HepG2 (cell line): ENCODE measurements around the gene CHCHD3. TPM values are rescaled to one million over a fixed set of nuclear protein-coding genes. Genes with fewer than 3 reads are reported as not detected.

ENCODE experiments used
- ATAC-seq: fragments of 200-7000 bp; cut with Tn5 transposase; 3 replicates; pipeline ENCODE4 v1.9.1; 2020; ENCODE audit warnings: mild to moderate bottlenecking, moderate library complexity
- BruUV-seq: library from RNA; stranded (reverse); fragments of 400-500 nt; replicated peaks from 2 replicates; lab custom pipeline; 2021; lab: Mats Ljungman, UMichigan
- CTCF ChIA-PET: fragments of 300-600 bp; formaldehyde crosslinking; extraction: SDS; loops from one replicate; lab custom pipeline; 2021; ENCODE audit warnings: low total read pairs, inconsistent platforms, low intra/inter-chr PET ratio; lab: Yijun Ruan, JAX
- POLR2A ChIA-PET: fragments of 350-600 bp; sonication (Branson Sonifier 250); formaldehyde crosslinking; loops from one replicate; lab custom pipeline; 2020; ENCODE audit warnings: antibody characterized with exemption, inconsistent platforms; lab: Yijun Ruan, JAX
- DNase-seq: peaks from one replicate; pipeline ENCODE4 v3.0.0-alpha.2; 2015; ENCODE audit warnings: low spot score
- FAIRE-seq: peaks from 3 replicates; lab custom pipeline; 2011; peaks lifted over from hg19 to GRCh38; lab: Jason Lieb, UNC
- H2AFZ ChIP-seq: one replicate; pipeline ENCODE4 v1.6.1; 2011; ENCODE audit warnings: low read length, inconsistent platforms
- H3K27ac ChIP-seq: fragments of 300-600 bp; 3 replicates; pipeline ENCODE4 v1.8.0; 2011; ENCODE audit warnings: mixed run types, mild to moderate bottlenecking, mixed read lengths, low read length, inconsistent platforms; ENCODE audit not compliant: insufficient read depth; ENCODE audit errors: extremely low read length
- H3K27me3 ChIP-seq, 2 experiments: fragments of 200-600 bp in 1 of 2; 2 replicates in 1 of 2; 3 replicates in 1 of 2; pipeline versions ENCODE4 v1.6.0 to v1.8.0; 2011; ENCODE audit warnings: low read length in 2 of 2, mild to moderate bottlenecking in 2 of 2, moderate library complexity in 2 of 2, inconsistent platforms in 1 of 2; ENCODE audit not compliant: insufficient read depth in 2 of 2, control insufficient read depth in 1 of 2
- H3K36me3 ChIP-seq, 2 experiments: fragments of 200-600 bp in 1 of 2; replicated peaks in 1 of 2; 2 replicates in 1 of 2; 3 replicates in 1 of 2; pipeline versions ENCODE4 v1.5.1 to v1.8.0; 2011; ENCODE audit warnings: low read length in 2 of 2, inconsistent platforms in 1 of 2; ENCODE audit not compliant: insufficient read depth in 2 of 2, control insufficient read depth in 1 of 2
- H3K4me1 ChIP-seq: 2 replicates; pipeline ENCODE4 v1.5.1; 2012; ENCODE audit warnings: low read length, inconsistent platforms; ENCODE audit not compliant: insufficient read depth
- H3K4me2 ChIP-seq: 2 replicates; pipeline ENCODE4 v1.6.0; 2011; ENCODE audit warnings: low read depth, low read length, inconsistent platforms
- H3K4me3 ChIP-seq, 3 experiments: fragments of 200-600 bp in 1 of 3; sonication (generic), shearing (Covaris generic) in 1 of 3; replicated peaks in 1 of 3; 2 replicates each; pipeline ENCODE4 v1.5.1; 2011 to 2016; ENCODE audit warnings: low read length in 3 of 3, inconsistent platforms in 2 of 3, low read depth in 2 of 3, mild to moderate bottlenecking in 2 of 3, control low read depth in 1 of 3, mixed read lengths in 1 of 3; ENCODE audit not compliant: insufficient read depth in 1 of 3
- H3K79me2 ChIP-seq: one replicate; pipeline ENCODE4 v1.6.1; 2011; ENCODE audit warnings: low read length, inconsistent platforms; ENCODE audit not compliant: insufficient read depth
- H3K9ac ChIP-seq: 2 replicates; pipeline ENCODE4 v1.6.0; 2011; ENCODE audit warnings: mild to moderate bottlenecking, low read depth, low read length, inconsistent platforms; ENCODE audit not compliant: insufficient read depth
- H3K9me3 ChIP-seq: 2 replicates; pipeline ENCODE4 v1.5.1; 2012; ENCODE audit warnings: mild to moderate bottlenecking, low read length
- H4K20me1 ChIP-seq: 2 replicates; pipeline ENCODE4 v1.6.0; 2011; ENCODE audit warnings: inconsistent platforms, mild to moderate bottlenecking, low read length, moderate library complexity; ENCODE audit not compliant: insufficient read depth
- FLYWCH1 ChIP-seq: sonication (generic); formaldehyde crosslinking; IDR thresholded peaks from 2 replicates; pipeline ENCODE4 v1.8.1; 2023; ENCODE audit warnings: mild to moderate bottlenecking, missing genetic modification reagents
- U2AF1 ChIP-seq: fragments of 200-400 bp; formaldehyde crosslinking; optimal IDR thresholded peaks from 2 replicates; pipeline ENCODE3; 2017; ENCODE audit warnings: mild to moderate bottlenecking, low read depth, low read length
- ZNF234 ChIP-seq: sonication (generic); formaldehyde crosslinking; conservative IDR thresholded peaks from 2 replicates; pipeline ENCODE4 v1.5.1; 2020; ENCODE audit warnings: mild to moderate bottlenecking, missing genetic modification reagents
- ZNF792 ChIP-seq: IDR thresholded peaks from 2 replicates; pipeline ENCODE4 v1.6.1; 2016
- whole genome bisulfite sequencing: methylation state at CpG from one replicate; pipeline ENCODE4 v1.1.6; 2017; ENCODE audit warnings: low lambda C conversion rate; 5-methylcytosine and 5-hydroxymethylcytosine counted together
- in situ Hi-C: cut with HindIII; loops from 2 replicates; pipeline ENCODE4 v1.10.0; 2017; ENCODE audit warnings: low pct_unique_long_range_greater_than_20kb; ENCODE audit not compliant: extremely low pct_ligation_motif_present
- intact Hi-C: fragments of 100-400 bp; cut with micrococcal nuclease; formaldehyde crosslinking; loops from one replicate; pipeline ENCODE4 v1.10.0; 2022; ENCODE audit not compliant: unreplicated experiment
- polyA plus RNA-seq, 8 experiments: library from polyadenylated mRNA; depleted of rRNA in 3 of 8; stranded (reverse) in 7 of 8; unstranded in 1 of 8; fragments of >200 nt; fragmentation: Illumina TruSeq in 4 of 8; extraction: Trizol in 4 of 8; gene quantifications; 2 replicates each; pipeline versions ENCODE4 v1.2.1 to v1.2.3, GENCODE V29; 2011 to 2016; ENCODE audit warnings: low read depth in 4 of 8, missing spikeins in 1 of 8, mixed read lengths in 1 of 8; ENCODE audit not compliant: insufficient read depth in 1 of 8
- total RNA-seq, 5 experiments: library from RNA; depleted of rRNA; stranded (reverse); fragments of >200 nt; fragmentation: Illumina TruSeq; extraction: Trizol; gene quantifications; 2 replicates each; pipeline ENCODE4 v1.2.3, GENCODE V29; 2016; ENCODE audit warnings: low read depth in 1 of 5
- TF ChIP-seq, protein P1 (sequence below): IDR thresholded peaks from 2 replicates; pipeline ENCODE4 v1.6.1; 2016; ENCODE audit warnings: mild to moderate bottlenecking, missing biosample characterization, missing genetic modification reagents
- TF ChIP-seq, protein P2 (sequence below): sonication (generic); formaldehyde crosslinking; IDR thresholded peaks from 2 replicates; pipeline ENCODE4 v1.4.0; 2020; ENCODE audit warnings: missing genetic modification reagents
- TF ChIP-seq, protein P3 (sequence below): IDR thresholded peaks from 2 replicates; pipeline ENCODE4 v1.6.1; 2012; ENCODE audit warnings: low read length, improper control_type of control experiment
- TF ChIP-seq, protein P4 (sequence below): sonication (generic); formaldehyde crosslinking; IDR thresholded peaks from 2 replicates; pipeline ENCODE4 v1.8.1; 2023; ENCODE audit warnings: missing genetic modification reagents, inconsistent platforms, borderline replicate concordance
- TF ChIP-seq, protein P5 (sequence below): IDR thresholded peaks from 2 replicates; pipeline ENCODE4 v1.6.1; 2016

Gene CHCHD3
- total and polyA plus RNA-seq, 2 of the 13 experiments (the other 11 are each of a cell fraction or from before 2014, with no cell fraction given): 32.7 to 86.8 TPM

DNA sequence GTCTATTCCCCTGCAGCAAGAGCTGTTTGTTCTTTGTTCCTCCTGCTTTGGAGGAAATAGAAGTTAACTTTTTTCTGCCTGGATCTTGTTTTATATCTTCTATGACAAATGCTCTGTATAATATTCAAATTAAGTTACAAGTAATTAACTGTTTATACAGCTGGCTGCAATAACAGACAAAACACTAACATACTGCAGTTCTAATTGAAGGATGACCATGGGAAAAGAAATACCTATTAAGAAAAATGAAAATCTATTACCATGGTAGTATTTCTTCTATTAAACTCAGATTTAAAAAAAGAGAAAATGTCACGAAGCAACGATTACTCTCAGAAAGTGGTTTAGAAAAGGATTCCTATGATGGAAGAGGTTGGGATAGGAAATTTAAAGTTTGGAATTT lies 291.8 kb downstream of the CHCHD3 start:
- Histone ChIP-seq H3K4me2 (no peak overlapping the region), H3K4me1 (no peaks in the 10 kb centered on the region), H3K9me3 (no peaks in the 10 kb centered on the region), H3K9ac (no peak overlapping the region), H3K27ac (no peak overlapping the region), H3K4me3 (no peak overlapping the region), H2AFZ (no peak overlapping the region), H3K36me3 (peaks cover 0 to 19% of the 10 kb centered on the region in 2 experiments; a peak in 4 of 5 replicates), H3K27me3 (no peaks in the 10 kb centered on the region), H3K79me2 (no peaks in the 10 kb centered on the region), H4K20me1 (no peaks in the 10 kb centered on the region)
- WGBS: 100% methylated on average over 2 of the region's 2 CpGs
- BruUV-seq: no TSS peak
- intact Hi-C loops: no loop called here
- FAIRE-seq: no peak
- ChIA-PET CTCF (no interaction called here), POLR2A (no interaction called here)
- no peak for DNase-seq
- in situ Hi-C loops: no loop called here
- ATAC-seq: no peak
- TF ChIP-seq, protein P1, sequence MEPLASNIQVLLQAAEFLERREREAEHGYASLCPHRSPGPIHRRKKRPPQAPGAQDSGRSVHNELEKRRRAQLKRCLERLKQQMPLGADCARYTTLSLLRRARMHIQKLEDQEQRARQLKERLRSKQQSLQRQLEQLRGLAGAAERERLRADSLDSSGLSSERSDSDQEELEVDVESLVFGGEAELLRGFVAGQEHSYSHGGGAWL (CRISPR knock-in tag): no peak
- TF ChIP-seq, protein P2, sequence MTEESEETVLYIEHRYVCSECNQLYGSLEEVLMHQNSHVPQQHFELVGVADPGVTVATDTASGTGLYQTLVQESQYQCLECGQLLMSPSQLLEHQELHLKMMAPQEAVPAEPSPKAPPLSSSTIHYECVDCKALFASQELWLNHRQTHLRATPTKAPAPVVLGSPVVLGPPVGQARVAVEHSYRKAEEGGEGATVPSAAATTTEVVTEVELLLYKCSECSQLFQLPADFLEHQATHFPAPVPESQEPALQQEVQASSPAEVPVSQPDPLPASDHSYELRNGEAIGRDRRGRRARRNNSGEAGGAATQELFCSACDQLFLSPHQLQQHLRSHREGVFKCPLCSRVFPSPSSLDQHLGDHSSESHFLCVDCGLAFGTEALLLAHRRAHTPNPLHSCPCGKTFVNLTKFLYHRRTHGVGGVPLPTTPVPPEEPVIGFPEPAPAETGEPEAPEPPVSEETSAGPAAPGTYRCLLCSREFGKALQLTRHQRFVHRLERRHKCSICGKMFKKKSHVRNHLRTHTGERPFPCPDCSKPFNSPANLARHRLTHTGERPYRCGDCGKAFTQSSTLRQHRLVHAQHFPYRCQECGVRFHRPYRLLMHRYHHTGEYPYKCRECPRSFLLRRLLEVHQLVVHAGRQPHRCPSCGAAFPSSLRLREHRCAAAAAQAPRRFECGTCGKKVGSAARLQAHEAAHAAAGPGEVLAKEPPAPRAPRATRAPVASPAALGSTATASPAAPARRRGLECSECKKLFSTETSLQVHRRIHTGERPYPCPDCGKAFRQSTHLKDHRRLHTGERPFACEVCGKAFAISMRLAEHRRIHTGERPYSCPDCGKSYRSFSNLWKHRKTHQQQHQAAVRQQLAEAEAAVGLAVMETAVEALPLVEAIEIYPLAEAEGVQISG (CRISPR knock-in tag): no peak
- TF ChIP-seq, protein P3, sequence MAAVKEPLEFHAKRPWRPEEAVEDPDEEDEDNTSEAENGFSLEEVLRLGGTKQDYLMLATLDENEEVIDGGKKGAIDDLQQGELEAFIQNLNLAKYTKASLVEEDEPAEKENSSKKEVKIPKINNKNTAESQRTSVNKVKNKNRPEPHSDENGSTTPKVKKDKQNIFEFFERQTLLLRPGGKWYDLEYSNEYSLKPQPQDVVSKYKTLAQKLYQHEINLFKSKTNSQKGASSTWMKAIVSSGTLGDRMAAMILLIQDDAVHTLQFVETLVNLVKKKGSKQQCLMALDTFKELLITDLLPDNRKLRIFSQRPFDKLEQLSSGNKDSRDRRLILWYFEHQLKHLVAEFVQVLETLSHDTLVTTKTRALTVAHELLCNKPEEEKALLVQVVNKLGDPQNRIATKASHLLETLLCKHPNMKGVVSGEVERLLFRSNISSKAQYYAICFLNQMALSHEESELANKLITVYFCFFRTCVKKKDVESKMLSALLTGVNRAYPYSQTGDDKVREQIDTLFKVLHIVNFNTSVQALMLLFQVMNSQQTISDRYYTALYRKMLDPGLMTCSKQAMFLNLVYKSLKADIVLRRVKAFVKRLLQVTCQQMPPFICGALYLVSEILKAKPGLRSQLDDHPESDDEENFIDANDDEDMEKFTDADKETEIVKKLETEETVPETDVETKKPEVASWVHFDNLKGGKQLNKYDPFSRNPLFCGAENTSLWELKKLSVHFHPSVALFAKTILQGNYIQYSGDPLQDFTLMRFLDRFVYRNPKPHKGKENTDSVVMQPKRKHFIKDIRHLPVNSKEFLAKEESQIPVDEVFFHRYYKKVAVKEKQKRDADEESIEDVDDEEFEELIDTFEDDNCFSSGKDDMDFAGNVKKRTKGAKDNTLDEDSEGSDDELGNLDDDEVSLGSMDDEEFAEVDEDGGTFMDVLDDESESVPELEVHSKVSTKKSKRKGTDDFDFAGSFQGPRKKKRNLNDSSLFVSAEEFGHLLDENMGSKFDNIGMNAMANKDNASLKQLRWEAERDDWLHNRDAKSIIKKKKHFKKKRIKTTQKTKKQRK: no peak
- no peak for TF ChIP-seq FLYWCH1
- TF ChIP-seq, protein P4, sequence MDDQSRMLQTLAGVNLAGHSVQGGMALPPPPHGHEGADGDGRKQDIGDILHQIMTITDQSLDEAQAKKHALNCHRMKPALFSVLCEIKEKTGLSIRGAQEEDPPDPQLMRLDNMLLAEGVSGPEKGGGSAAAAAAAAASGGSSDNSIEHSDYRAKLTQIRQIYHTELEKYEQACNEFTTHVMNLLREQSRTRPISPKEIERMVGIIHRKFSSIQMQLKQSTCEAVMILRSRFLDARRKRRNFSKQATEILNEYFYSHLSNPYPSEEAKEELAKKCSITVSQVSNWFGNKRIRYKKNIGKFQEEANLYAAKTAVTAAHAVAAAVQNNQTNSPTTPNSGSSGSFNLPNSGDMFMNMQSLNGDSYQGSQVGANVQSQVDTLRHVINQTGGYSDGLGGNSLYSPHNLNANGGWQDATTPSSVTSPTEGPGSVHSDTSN (CRISPR knock-in tag): no peak
- no peak for TF ChIP-seq ZNF234 (CRISPR knock-in tag)
- no peak for TF ChIP-seq U2AF1
- TF ChIP-seq, protein P5, sequence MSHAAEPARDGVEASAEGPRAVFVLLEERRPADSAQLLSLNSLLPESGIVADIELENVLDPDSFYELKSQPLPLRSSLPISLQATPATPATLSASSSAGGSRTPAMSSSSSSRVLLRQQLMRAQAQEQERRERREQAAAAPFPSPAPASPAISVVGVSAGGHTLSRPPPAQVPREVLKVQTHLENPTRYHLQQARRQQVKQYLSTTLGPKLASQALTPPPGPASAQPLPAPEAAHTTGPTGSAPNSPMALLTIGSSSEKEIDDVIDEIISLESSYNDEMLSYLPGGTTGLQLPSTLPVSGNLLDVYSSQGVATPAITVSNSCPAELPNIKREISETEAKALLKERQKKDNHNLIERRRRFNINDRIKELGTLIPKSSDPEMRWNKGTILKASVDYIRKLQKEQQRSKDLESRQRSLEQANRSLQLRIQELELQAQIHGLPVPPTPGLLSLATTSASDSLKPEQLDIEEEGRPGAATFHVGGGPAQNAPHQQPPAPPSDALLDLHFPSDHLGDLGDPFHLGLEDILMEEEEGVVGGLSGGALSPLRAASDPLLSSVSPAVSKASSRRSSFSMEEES (CRISPR knock-in tag): no peak
- no peak for TF ChIP-seq ZNF792 (CRISPR knock-in tag)
